ENCODE results near the gene ANAPC13.

DNA sequence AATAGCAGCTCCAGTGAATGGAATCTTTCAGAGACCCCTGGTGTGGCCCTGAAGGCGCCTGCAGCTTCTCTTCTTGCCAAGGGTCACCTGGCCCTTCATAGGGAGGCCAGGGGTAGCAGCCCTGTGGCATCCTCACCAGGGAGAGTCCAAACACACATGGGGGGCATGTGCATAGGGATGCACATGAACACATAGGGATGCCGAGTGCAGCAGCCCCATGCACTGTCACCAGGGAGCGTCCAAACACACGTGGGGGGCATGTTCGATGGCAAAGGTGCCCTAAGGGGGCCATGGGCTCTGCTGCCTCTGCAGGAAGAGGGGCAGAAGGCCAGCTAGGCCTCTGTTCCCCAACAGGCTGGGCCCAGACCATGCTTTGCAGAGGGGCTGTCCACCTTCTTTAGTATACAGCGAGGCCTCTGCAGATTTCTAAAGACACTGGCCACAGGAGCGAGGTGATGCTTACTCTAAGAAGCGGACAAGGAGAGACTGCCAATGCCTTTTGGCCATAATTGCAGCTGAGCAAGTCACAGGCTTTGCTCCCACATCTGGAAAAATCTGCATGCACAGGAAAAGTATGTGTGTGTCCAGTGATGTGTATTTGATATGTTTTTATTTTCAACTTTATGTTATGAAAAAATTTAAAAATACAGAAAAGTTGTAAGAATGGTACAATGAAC lies 21.0 kb downstream of the ANAPC13 start:
- TF ChIP-seq, protein P1, sequence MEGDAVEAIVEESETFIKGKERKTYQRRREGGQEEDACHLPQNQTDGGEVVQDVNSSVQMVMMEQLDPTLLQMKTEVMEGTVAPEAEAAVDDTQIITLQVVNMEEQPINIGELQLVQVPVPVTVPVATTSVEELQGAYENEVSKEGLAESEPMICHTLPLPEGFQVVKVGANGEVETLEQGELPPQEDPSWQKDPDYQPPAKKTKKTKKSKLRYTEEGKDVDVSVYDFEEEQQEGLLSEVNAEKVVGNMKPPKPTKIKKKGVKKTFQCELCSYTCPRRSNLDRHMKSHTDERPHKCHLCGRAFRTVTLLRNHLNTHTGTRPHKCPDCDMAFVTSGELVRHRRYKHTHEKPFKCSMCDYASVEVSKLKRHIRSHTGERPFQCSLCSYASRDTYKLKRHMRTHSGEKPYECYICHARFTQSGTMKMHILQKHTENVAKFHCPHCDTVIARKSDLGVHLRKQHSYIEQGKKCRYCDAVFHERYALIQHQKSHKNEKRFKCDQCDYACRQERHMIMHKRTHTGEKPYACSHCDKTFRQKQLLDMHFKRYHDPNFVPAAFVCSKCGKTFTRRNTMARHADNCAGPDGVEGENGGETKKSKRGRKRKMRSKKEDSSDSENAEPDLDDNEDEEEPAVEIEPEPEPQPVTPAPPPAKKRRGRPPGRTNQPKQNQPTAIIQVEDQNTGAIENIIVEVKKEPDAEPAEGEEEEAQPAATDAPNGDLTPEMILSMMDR (conservative IDR thresholded peaks at IDR 0.05; ENCODE audit: low read depth, low read length), result no peak
- no peak for TF ChIP-seq EZH2 (IDR thresholded peaks at IDR 0.05; ENCODE audit: low read length, unreplicated experiment)

All from PC-3 (cell line).